HepG2 (cell line): ENCODE results near the gene LRRC3C. TPM values are rescaled to one million over a fixed set of nuclear protein-coding genes. Genes with fewer than 3 reads are reported as not detected.
A peak's percentile ranks its signal among the peaks of the same experiment; 100 is the strongest.

Experiments used
- ARID5B ChIP-seq: IDR thresholded peaks from 2 replicates; pipeline ENCODE4 v1.4.0; 2020; ENCODE audit warnings: mild to moderate bottlenecking, missing genetic modification reagents
- JARID2 ChIP-seq: sonication (generic); formaldehyde crosslinking; IDR thresholded peaks from 2 replicates; pipeline ENCODE4 v1.8.1; 2023; ENCODE audit warnings: missing genetic modification reagents, inconsistent platforms; ENCODE audit not compliant: insufficient replicate concordance
- KLF11 ChIP-seq: IDR thresholded peaks from 2 replicates; pipeline ENCODE4 v1.6.1; 2016; ENCODE audit warnings: missing compliant biosample characterization
- PCBP1 ChIP-seq: fragments of 200-400 bp; formaldehyde crosslinking; IDR thresholded peaks from 2 replicates; pipeline ENCODE4 v1.6.1; 2017; ENCODE audit warnings: mild to moderate bottlenecking, low read depth, low read length, borderline replicate concordance
- RELA ChIP-seq: sonication (generic); formaldehyde crosslinking; IDR thresholded peaks from 2 replicates; pipeline ENCODE4 v1.4.0; 2020; ENCODE audit warnings: missing genetic modification reagents
- RXRB ChIP-seq: IDR thresholded peaks from 2 replicates; pipeline ENCODE4 v1.6.1; 2016; ENCODE audit warnings: borderline replicate concordance, missing genetic modification reagents, missing compliant biosample characterization
- SIN3A ChIP-seq: IDR thresholded peaks from 2 replicates; pipeline ENCODE4 v1.6.1; 2011; ENCODE audit warnings: low read depth, mild to moderate bottlenecking, control low read depth, low read length, borderline replicate concordance
- ZBTB40 ChIP-seq, 2 experiments: fragments of 450-650 bp in 1 of 2; sonication (generic) in 1 of 2; formaldehyde crosslinking in 1 of 2; IDR thresholded peaks; 2 replicates each; pipeline versions ENCODE4 v1.6.1 to v1.8.0; 2016 to 2022; ENCODE audit warnings: antibody characterized with exemption in 1 of 2, mild to moderate bottlenecking in 1 of 2, missing genetic modification reagents in 1 of 2
- ZFP36L1 ChIP-seq: sonication (generic); formaldehyde crosslinking; IDR thresholded peaks from 2 replicates; pipeline ENCODE4 v1.8.0; 2022; ENCODE audit warnings: mild to moderate bottlenecking, missing genetic modification reagents, moderate library complexity
- ZNF274 ChIP-seq: sonication (generic); formaldehyde crosslinking; IDR thresholded peaks from 2 replicates; pipeline ENCODE4 v1.5.1; 2020; ENCODE audit warnings: mild to moderate bottlenecking, missing genetic modification reagents
- ZNF563 ChIP-seq: sonication (generic); formaldehyde crosslinking; IDR thresholded peaks from 2 replicates; pipeline ENCODE4 v1.8.0; 2022; ENCODE audit warnings: mild to moderate bottlenecking, moderate library complexity, missing genetic modification reagents
- ZNF616 ChIP-seq: sonication (generic); formaldehyde crosslinking; IDR thresholded peaks from 2 replicates; pipeline ENCODE4 v1.5.0; 2020; ENCODE audit warnings: low read depth, mild to moderate bottlenecking, missing genetic modification reagents
- ZNF629 ChIP-seq: sonication (generic); formaldehyde crosslinking; conservative IDR thresholded peaks from 2 replicates; pipeline ENCODE4 v1.5.0; 2020; ENCODE audit warnings: missing genetic modification reagents
- ZNF691 ChIP-seq: sonication (generic); formaldehyde crosslinking; IDR thresholded peaks from 2 replicates; pipeline ENCODE4 v1.4.0; 2020; ENCODE audit warnings: missing genetic modification reagents, low read depth, mild to moderate bottlenecking, borderline replicate concordance
- polyA plus RNA-seq, 8 experiments: library from polyadenylated mRNA; depleted of rRNA in 3 of 8; stranded (reverse) in 7 of 8; unstranded in 1 of 8; fragments of >200 nt; fragmentation: Illumina TruSeq in 4 of 8; extraction: Trizol in 4 of 8; gene quantifications; 2 replicates each; pipeline versions ENCODE4 v1.2.1 to v1.2.3, GENCODE V29; 2011 to 2016; ENCODE audit warnings: low read depth in 4 of 8, missing spikeins in 1 of 8, mixed read lengths in 1 of 8; ENCODE audit not compliant: insufficient read depth in 1 of 8
- total RNA-seq, 5 experiments: library from RNA; depleted of rRNA; stranded (reverse); fragments of >200 nt; fragmentation: Illumina TruSeq; extraction: Trizol; gene quantifications; 2 replicates each; pipeline ENCODE4 v1.2.3, GENCODE V29; 2016; ENCODE audit warnings: low read depth in 1 of 5

The LRRC3C gene
- total and polyA plus RNA-seq, 2 of the 13 experiments (the other 11 are each of a cell fraction or from before 2014, with no cell fraction given): 0.17 TPM; not detected in 1

GRCh38 chr17:39927101-39927928 is at the start of gene LRRC3C, which contains the start of gene ORMDL3 (continued):
- no peak for TF ChIP-seq ZBTB40 (IDR thresholded peaks at IDR 0.05)
- TF ChIP-seq ZBTB40 (CRISPR knock-in tag; IDR thresholded peaks at IDR 0.05): peak; percentile 86
- TF ChIP-seq ZNF629 (CRISPR knock-in tag): no peak
- no peak for TF ChIP-seq ZNF691 (CRISPR knock-in tag)
- peak; percentile 36 for TF ChIP-seq ARID5B (CRISPR knock-in tag)
- TF ChIP-seq ZNF616 (CRISPR knock-in tag): peak; percentile 24; the same call in 1 of the 2 replicates
- no peak for TF ChIP-seq ZNF274 (CRISPR knock-in tag)
- no peak; the same call in 1 of the 2 replicates for TF ChIP-seq ZFP36L1 (CRISPR knock-in tag)
- TF ChIP-seq RXRB (CRISPR knock-in tag): peak; percentile 64; the same call in 1 of the 2 replicates
- TF ChIP-seq SIN3A: peak; percentile 61; the same call in 1 of the 2 replicates
- TF ChIP-seq PCBP1: 0 out of 2 replicates have a peak, but pooled peaks have one; percentile 67
- TF ChIP-seq KLF11 (CRISPR knock-in tag): 0 out of 2 replicates have a peak, but pooled peaks have one; percentile 10
- peak; percentile 63; the same call in 1 of the 2 replicates for TF ChIP-seq ZNF563
- peak; percentile 6 for TF ChIP-seq JARID2
- TF ChIP-seq RELA (CRISPR knock-in tag): peak; percentile 88; the same call in 1 of the 2 replicates
